Measurements from ENCODE around the gene POLR2I. TPM values are rescaled to one million over a fixed set of nuclear protein-coding genes. Genes with fewer than 3 reads are reported as not detected.

POLR2I gene
- total RNA-seq, 1 donor from 2014 or later = 51.8 TPM

Other genes with a start within 250 kb of the POLR2I start
- 137 to 151 TPM (median 146 TPM) in 3 replicates for gene APLP1, start 246.3 kb downstream of the POLR2I start, total RNA-seq
- gene NFKBID, start 214.3 kb downstream of the POLR2I start, total RNA-seq = 16.3 to 18.9 TPM (median 17.1 TPM) in 3 replicates
- 0.62 to 1.4 TPM (median 0.92 TPM) in 3 replicates for gene HCST, start 212.3 kb downstream of the POLR2I start, total RNA-seq
- gene TYROBP, start 206.6 kb downstream of the POLR2I start, total RNA-seq = not detected in 3 replicates
- gene LRFN3, start 178.5 kb downstream of the POLR2I start, total RNA-seq = 25.7 to 28.5 TPM (median 27.5 TPM) in 3 replicates
- gene SDHAF1, start 119.7 kb downstream of the POLR2I start, total RNA-seq = 10.6 to 12.4 TPM (median 12.0 TPM) in 3 replicates
- 16.8 to 17.0 TPM (median 17.0 TPM) in 3 replicates for gene SYNE4, start 106.1 kb downstream of the POLR2I start, total RNA-seq
- gene ALKBH6, start 100.7 kb downstream of the POLR2I start, total RNA-seq = 26.3 to 28.9 TPM (median 28.7 TPM) in 3 replicates
- gene CLIP3, start 82.0 kb downstream of the POLR2I start, total RNA-seq = 58.5 to 59.0 TPM (median 59.0 TPM) in 3 replicates
- gene THAP8, start 60.6 kb downstream of the POLR2I start, total RNA-seq = 8.9 to 9.7 TPM (median 9.2 TPM) in 3 replicates
- 5.1 to 7.1 TPM (median 5.9 TPM) in 3 replicates for gene WDR62, start 60.0 kb downstream of the POLR2I start, total RNA-seq
- gene OVOL3, start 3.7 kb downstream of the POLR2I start, total RNA-seq = not detected in 3 replicates
- gene TBCB, start 593 bp upstream of the POLR2I start, total RNA-seq = 112 to 116 TPM (median 115 TPM) in 3 replicates
- 425 to 453 TPM (median 451 TPM) in 3 replicates for gene CAPNS1, start 25.2 kb upstream of the POLR2I start, total RNA-seq
- not detected in 3 replicates for gene COX7A1, start 37.6 kb upstream of the POLR2I start, total RNA-seq
- gene ZNF565, start 99.8 kb upstream of the POLR2I start, total RNA-seq = 7.1 to 9.1 TPM (median 8.9 TPM) in 3 replicates
- gene ZNF146, start 100.2 kb upstream of the POLR2I start, total RNA-seq = 126 to 132 TPM (median 131 TPM) in 3 replicates

Measured in mesothelial cell of epicardium (in vitro differentiated cells).